ENCODE measurements around the gene TBC1D17. TPM values are rescaled to one million over a fixed set of nuclear protein-coding genes. Genes with fewer than 3 reads are reported as not detected.
A peak's percentile ranks its signal among the peaks of the same experiment; 100 is the strongest.

Gene TBC1D17
- total RNA-seq, 1 experiment from 2014 or later, result 62.3 TPM

DNA sequence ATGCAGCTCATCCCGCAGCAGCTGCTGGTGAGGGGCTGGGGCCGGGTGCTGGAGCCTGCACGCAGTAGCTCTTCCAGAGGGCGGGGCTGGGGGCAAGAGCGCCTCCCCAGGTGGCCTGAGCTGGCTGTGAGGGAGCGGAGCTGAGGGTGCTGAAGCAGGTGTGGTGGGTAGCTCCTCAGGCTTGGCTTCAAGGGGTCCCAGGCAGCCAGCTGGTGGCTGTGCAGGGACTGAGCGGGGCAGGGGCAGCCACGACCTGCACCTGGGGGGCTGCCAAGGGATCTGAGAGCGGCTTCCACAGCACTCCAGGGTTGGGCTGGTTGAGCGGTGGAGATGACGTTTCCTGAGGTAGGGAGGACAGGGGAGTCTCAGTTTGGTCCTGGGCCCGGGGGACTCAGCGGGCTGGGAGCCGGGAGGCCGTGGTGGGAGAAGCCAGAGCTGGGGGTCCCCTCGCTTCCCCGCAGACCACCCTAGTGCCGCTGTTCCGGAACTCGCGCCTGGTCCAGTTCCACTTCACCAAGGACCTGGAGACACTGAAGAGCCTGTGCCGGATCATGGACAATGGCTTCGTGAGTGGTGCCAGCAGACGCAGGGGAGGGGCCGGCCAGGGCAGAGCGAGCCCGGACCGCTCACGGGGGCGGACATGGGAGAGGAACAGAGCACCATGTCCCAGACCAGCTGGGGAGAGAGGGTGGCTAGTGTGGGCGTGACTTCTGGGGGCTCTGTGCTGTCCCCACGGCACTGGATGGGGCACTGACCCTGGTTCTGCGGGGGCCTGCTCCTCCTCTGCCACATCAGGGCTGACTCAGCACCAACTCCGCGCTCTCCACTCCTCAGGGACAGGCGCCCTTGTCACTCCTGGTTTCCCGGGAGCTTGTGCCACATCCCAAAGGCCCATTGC, 19.2 kb upstream of the TBC1D17 start:
- POLR2A ChIA-PET (ENCODE audit: unreplicated experiment), result interaction anchor here (0.6 kb wide), 2 partner anchors 93 to 407 kb away, joined by 6 to 8 read pairs; partner anchors contain the start of gene PIH1D1
- Histone ChIP-seq H3F3A (ENCODE audit: insufficient read depth, low read depth) (peaks cover 66% of the 10 kb centered on the region), H3K36me3 (ENCODE audit: low read depth) (peaks cover 12% of the 10 kb centered on the region), H3K79me2 (ENCODE audit: low read depth) (peaks cover 28% of the 10 kb centered on the region), H3K9me2 (ENCODE audit: insufficient read depth) (no peaks in the 10 kb centered on the region), H3K4me1 (replicated peaks; ENCODE audit: insufficient read depth) (0 out of 2 replicates have a peak, but pooled peaks cover 4% of the 10 kb centered on the region), H3K9me3 (ENCODE audit: insufficient read depth, low read depth) (no peaks in the 10 kb centered on the region), H3K27ac (peak overlapping the region; percentile 65), H3K4me3 (no peak overlapping the region), H4K20me1 (ENCODE audit: insufficient read depth) (peaks cover 78% of the 10 kb centered on the region), H3K4me2 (no peak overlapping the region), H3K27me3 (ENCODE audit: insufficient read depth, low read depth) (no peaks in the 10 kb centered on the region), H2AFZ (no peak overlapping the region)
- no TSS peak for BruUV-seq (replicated peaks)
- intact Hi-C loops (cut with micrococcal nuclease; ENCODE audit: unreplicated experiment), result no loop called here
- TF ChIP-seq, protein P1, sequence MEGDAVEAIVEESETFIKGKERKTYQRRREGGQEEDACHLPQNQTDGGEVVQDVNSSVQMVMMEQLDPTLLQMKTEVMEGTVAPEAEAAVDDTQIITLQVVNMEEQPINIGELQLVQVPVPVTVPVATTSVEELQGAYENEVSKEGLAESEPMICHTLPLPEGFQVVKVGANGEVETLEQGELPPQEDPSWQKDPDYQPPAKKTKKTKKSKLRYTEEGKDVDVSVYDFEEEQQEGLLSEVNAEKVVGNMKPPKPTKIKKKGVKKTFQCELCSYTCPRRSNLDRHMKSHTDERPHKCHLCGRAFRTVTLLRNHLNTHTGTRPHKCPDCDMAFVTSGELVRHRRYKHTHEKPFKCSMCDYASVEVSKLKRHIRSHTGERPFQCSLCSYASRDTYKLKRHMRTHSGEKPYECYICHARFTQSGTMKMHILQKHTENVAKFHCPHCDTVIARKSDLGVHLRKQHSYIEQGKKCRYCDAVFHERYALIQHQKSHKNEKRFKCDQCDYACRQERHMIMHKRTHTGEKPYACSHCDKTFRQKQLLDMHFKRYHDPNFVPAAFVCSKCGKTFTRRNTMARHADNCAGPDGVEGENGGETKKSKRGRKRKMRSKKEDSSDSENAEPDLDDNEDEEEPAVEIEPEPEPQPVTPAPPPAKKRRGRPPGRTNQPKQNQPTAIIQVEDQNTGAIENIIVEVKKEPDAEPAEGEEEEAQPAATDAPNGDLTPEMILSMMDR (conservative IDR thresholded peaks at IDR 0.05), result no peak
- TF ChIP-seq EZH2 (IDR thresholded peaks at IDR 0.05; ENCODE audit: low read depth), result no peak
- no peak for DNase-seq
- CTCF ChIA-PET, result no interaction called here

DNA sequence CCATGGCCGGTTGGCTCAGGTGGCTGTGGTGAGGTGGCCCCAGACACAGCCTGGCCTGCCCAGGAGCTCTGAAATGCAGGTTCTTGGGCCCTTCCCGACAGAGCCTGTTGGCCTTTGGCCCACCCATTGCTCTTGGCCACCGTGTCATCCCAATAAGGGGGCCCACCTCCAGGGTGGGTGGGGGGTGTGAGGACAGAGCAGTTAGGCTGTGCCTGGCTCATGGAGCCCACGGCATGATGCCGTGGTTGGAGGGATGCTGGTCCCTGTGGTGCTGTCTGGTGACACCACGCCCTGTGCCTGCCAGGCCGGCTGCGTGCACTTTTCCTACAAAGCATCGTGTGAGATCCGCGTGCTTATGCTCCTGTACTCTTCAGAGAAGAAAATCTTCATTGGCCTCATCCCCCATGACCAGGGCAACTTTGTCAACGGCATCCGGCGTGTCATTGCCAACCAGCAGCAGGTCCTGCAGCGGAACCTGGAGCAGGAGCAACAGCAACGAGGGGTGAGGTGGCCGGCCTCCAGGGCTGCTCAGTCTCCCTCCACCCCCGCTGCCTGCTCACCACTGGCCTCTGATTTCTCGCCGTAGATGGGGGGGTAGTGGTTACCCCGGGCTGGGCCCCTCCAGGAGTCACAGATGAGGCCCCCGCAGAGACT, 17.7 kb upstream of the TBC1D17 start:
- no TSS peak for BruUV-seq (replicated peaks)
- TF ChIP-seq EZH2 (IDR thresholded peaks at IDR 0.05; ENCODE audit: low read depth), result no peak
- TF ChIP-seq, protein P1 (conservative IDR thresholded peaks at IDR 0.05), result no peak
- intact Hi-C loops (cut with micrococcal nuclease; ENCODE audit: unreplicated experiment), result no loop called here
- Histone ChIP-seq H3K79me2 (ENCODE audit: low read depth) (peaks cover 30% of the 10 kb centered on the region), H3K4me1 (replicated peaks; ENCODE audit: insufficient read depth) (0 out of 2 replicates have a peak, but pooled peaks cover 4% of the 10 kb centered on the region), H3K4me2 (no peak overlapping the region), H3K9me3 (ENCODE audit: insufficient read depth, low read depth) (no peaks in the 10 kb centered on the region), H3F3A (ENCODE audit: insufficient read depth, low read depth) (peaks cover 73% of the 10 kb centered on the region), H3K36me3 (ENCODE audit: low read depth) (peaks cover 18% of the 10 kb centered on the region), H4K20me1 (ENCODE audit: insufficient read depth) (peaks cover 77% of the 10 kb centered on the region), H3K4me3 (no peak overlapping the region), H3K27ac (peak overlapping the region; percentile 65), H3K27me3 (ENCODE audit: insufficient read depth, low read depth) (no peaks in the 10 kb centered on the region), H3K9me2 (ENCODE audit: insufficient read depth) (no peaks in the 10 kb centered on the region), H2AFZ (no peak overlapping the region)
- DNase-seq, result no peak
- ChIA-PET CTCF (interaction anchor here (0.6 kb wide), 1 partner anchor 109 kb away, joined by 22 read pairs; no protein-coding TSS in a partner anchor), POLR2A (ENCODE audit: unreplicated experiment) (interaction anchor here (0.6 kb wide), 1 partner anchor 131 kb away, joined by 11 read pairs; no protein-coding TSS in a partner anchor)

DNA sequence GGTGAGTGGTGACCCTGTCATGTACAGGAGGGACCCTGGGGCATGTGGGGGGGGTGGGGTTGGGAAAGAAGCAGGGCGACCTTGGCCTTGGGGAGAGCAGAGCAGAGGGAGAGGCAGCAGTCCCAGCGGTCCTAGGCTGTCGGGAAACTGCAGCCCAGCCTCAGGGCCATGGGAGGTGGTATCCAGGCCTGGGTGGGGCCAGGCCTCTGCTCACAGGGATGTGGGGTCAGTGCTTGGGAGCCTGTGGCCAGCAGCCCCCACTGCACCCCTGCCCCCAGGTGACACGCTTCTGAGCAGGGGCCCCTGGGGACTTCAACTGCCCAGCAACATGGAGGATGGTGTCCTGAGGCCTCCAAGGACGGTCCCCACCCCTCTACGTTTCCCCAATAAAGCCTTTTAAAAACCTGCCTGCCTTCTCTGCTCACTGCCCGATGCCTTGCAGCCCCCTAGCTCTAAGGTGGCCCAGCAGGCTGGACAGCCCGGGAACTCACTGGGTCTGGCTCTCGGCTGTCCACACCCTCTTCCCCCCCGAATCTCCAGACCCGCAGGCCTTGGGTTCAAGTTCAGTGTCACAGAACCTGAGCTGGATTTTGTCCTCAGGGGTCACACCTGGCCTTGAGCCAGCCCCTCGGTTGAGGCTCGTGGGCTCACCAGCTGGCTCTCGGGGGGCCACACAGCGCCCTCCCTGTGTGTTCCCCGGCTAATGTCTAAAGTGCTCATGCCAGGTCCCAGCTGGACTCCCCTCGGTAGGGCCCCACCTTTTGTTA, 17.0 kb upstream of the TBC1D17 start:
- Histone ChIP-seq H3K27me3 (ENCODE audit: insufficient read depth, low read depth) (no peaks in the 10 kb centered on the region), H3F3A (ENCODE audit: insufficient read depth, low read depth) (peaks cover 71% of the 10 kb centered on the region), H2AFZ (no peak overlapping the region), H3K36me3 (ENCODE audit: low read depth) (peaks cover 21% of the 10 kb centered on the region), H3K4me1 (replicated peaks; ENCODE audit: insufficient read depth) (peaks cover 11% of the 10 kb centered on the region; the same call in 1 of the 2 replicates), H3K27ac (no peak overlapping the region), H3K79me2 (ENCODE audit: low read depth) (peaks cover 30% of the 10 kb centered on the region), H3K9me2 (ENCODE audit: insufficient read depth) (no peaks in the 10 kb centered on the region), H3K9me3 (ENCODE audit: insufficient read depth, low read depth) (no peaks in the 10 kb centered on the region), H3K4me2 (no peak overlapping the region), H3K4me3 (no peak overlapping the region), H4K20me1 (ENCODE audit: insufficient read depth) (peaks cover 77% of the 10 kb centered on the region)
- CTCF ChIA-PET, result interaction anchor here (0.6 kb wide), 1 partner anchor 110 kb away, joined by 22 read pairs; no protein-coding TSS in a partner anchor
- intact Hi-C loops (cut with micrococcal nuclease; ENCODE audit: unreplicated experiment), result no loop called here
- POLR2A ChIA-PET (ENCODE audit: unreplicated experiment), result no interaction called here
- TF ChIP-seq EZH2 (IDR thresholded peaks at IDR 0.05; ENCODE audit: low read depth), result no peak
- TF ChIP-seq, protein P1 (conservative IDR thresholded peaks at IDR 0.05), result no peak
- no TSS peak for BruUV-seq (replicated peaks)
- DNase-seq, result no peak
